HepG2 (cell line): Measurements from ENCODE around the gene MRPL50. TPM values are rescaled to one million over a fixed set of nuclear protein-coding genes. Genes with fewer than 3 reads are reported as not detected.

ENCODE experiments used
- ATAC-seq: fragments of 200-7000 bp; cut with Tn5 transposase; 3 replicates; pipeline ENCODE4 v1.9.1; 2020; ENCODE audit warnings: mild to moderate bottlenecking, moderate library complexity
- BruUV-seq: library from RNA; stranded (reverse); fragments of 400-500 nt; replicated peaks from 2 replicates; lab custom pipeline; 2021; lab: Mats Ljungman, UMichigan
- CTCF ChIA-PET: fragments of 300-600 bp; formaldehyde crosslinking; extraction: SDS; loops from one replicate; lab custom pipeline; 2021; ENCODE audit warnings: low total read pairs, inconsistent platforms, low intra/inter-chr PET ratio; lab: Yijun Ruan, JAX
- POLR2A ChIA-PET: fragments of 350-600 bp; sonication (Branson Sonifier 250); formaldehyde crosslinking; loops from one replicate; lab custom pipeline; 2020; ENCODE audit warnings: antibody characterized with exemption, inconsistent platforms; lab: Yijun Ruan, JAX
- DNase-seq: peaks from one replicate; pipeline ENCODE4 v3.0.0-alpha.2; 2015; ENCODE audit warnings: low spot score
- FAIRE-seq: peaks from 3 replicates; lab custom pipeline; 2011; peaks lifted over from hg19 to GRCh38; lab: Jason Lieb, UNC
- H2AFZ ChIP-seq: one replicate; pipeline ENCODE4 v1.6.1; 2011; ENCODE audit warnings: low read length, inconsistent platforms
- H3K27ac ChIP-seq: fragments of 300-600 bp; 3 replicates; pipeline ENCODE4 v1.8.0; 2011; ENCODE audit warnings: mixed run types, mild to moderate bottlenecking, mixed read lengths, low read length, inconsistent platforms; ENCODE audit not compliant: insufficient read depth; ENCODE audit errors: extremely low read length
- H3K27me3 ChIP-seq, 2 experiments: fragments of 200-600 bp in 1 of 2; 2 replicates in 1 of 2; 3 replicates in 1 of 2; pipeline versions ENCODE4 v1.6.0 to v1.8.0; 2011; ENCODE audit warnings: low read length in 2 of 2, mild to moderate bottlenecking in 2 of 2, moderate library complexity in 2 of 2, inconsistent platforms in 1 of 2; ENCODE audit not compliant: insufficient read depth in 2 of 2, control insufficient read depth in 1 of 2
- H3K36me3 ChIP-seq, 2 experiments: fragments of 200-600 bp in 1 of 2; replicated peaks in 1 of 2; 2 replicates in 1 of 2; 3 replicates in 1 of 2; pipeline versions ENCODE4 v1.5.1 to v1.8.0; 2011; ENCODE audit warnings: low read length in 2 of 2, inconsistent platforms in 1 of 2; ENCODE audit not compliant: insufficient read depth in 2 of 2, control insufficient read depth in 1 of 2
- H3K4me1 ChIP-seq: 2 replicates; pipeline ENCODE4 v1.5.1; 2012; ENCODE audit warnings: low read length, inconsistent platforms; ENCODE audit not compliant: insufficient read depth
- H3K4me2 ChIP-seq: 2 replicates; pipeline ENCODE4 v1.6.0; 2011; ENCODE audit warnings: low read depth, low read length, inconsistent platforms
- H3K4me3 ChIP-seq, 3 experiments: fragments of 200-600 bp in 1 of 3; sonication (generic), shearing (Covaris generic) in 1 of 3; replicated peaks in 1 of 3; 2 replicates each; pipeline ENCODE4 v1.5.1; 2011 to 2016; ENCODE audit warnings: low read length in 3 of 3, inconsistent platforms in 2 of 3, low read depth in 2 of 3, mild to moderate bottlenecking in 2 of 3, control low read depth in 1 of 3, mixed read lengths in 1 of 3; ENCODE audit not compliant: insufficient read depth in 1 of 3
- H3K79me2 ChIP-seq: one replicate; pipeline ENCODE4 v1.6.1; 2011; ENCODE audit warnings: low read length, inconsistent platforms; ENCODE audit not compliant: insufficient read depth
- H3K9ac ChIP-seq: 2 replicates; pipeline ENCODE4 v1.6.0; 2011; ENCODE audit warnings: mild to moderate bottlenecking, low read depth, low read length, inconsistent platforms; ENCODE audit not compliant: insufficient read depth
- H3K9me3 ChIP-seq: 2 replicates; pipeline ENCODE4 v1.5.1; 2012; ENCODE audit warnings: mild to moderate bottlenecking, low read length
- H4K20me1 ChIP-seq: 2 replicates; pipeline ENCODE4 v1.6.0; 2011; ENCODE audit warnings: inconsistent platforms, mild to moderate bottlenecking, low read length, moderate library complexity; ENCODE audit not compliant: insufficient read depth
- ELF3 ChIP-seq: IDR thresholded peaks from 2 replicates; pipeline ENCODE4 v1.6.1; 2016; ENCODE audit warnings: missing genetic modification reagents, missing compliant biosample characterization
- GABPA ChIP-seq, 2 experiments: IDR thresholded peaks; 2 replicates each; pipeline ENCODE4 v1.6.1; 2011 to 2016; ENCODE audit warnings: low read depth in 2 of 2, low read length in 1 of 2, missing biosample characterization in 1 of 2, missing genetic modification characterization in 1 of 2
- MTA3 ChIP-seq: sonication (generic); formaldehyde crosslinking; IDR thresholded peaks from 2 replicates; pipeline ENCODE4 v1.4.0; 2020; ENCODE audit warnings: missing genetic modification reagents
- NCOR1 ChIP-seq: fragments of 200-600 bp; sonication (generic); IDR thresholded peaks from 2 replicates; pipeline ENCODE4 v1.7.0; 2017; ENCODE audit warnings: antibody characterized with exemption, low read length, borderline replicate concordance
- POGZ ChIP-seq: sonication (generic); formaldehyde crosslinking; IDR thresholded peaks from 2 replicates; pipeline ENCODE4 v1.4.0; 2020; ENCODE audit warnings: mild to moderate bottlenecking, missing genetic modification reagents
- SMYD3 ChIP-seq: sonication (generic); formaldehyde crosslinking; IDR thresholded peaks from 2 replicates; pipeline ENCODE4 v1.8.1; 2023; ENCODE audit warnings: mild to moderate bottlenecking, missing genetic modification reagents
- ZBTB34 ChIP-seq: sonication (generic); formaldehyde crosslinking; IDR thresholded peaks from 2 replicates; pipeline ENCODE4 v1.8.0; 2022; ENCODE audit warnings: mild to moderate bottlenecking, missing genetic modification reagents
- ZMAT5 ChIP-seq: sonication (generic); formaldehyde crosslinking; IDR thresholded peaks from 2 replicates; pipeline ENCODE4 v1.5.0; 2020; ENCODE audit warnings: mild to moderate bottlenecking, low read depth, missing genetic modification reagents, borderline replicate concordance
- ZNF577 ChIP-seq: sonication (generic); formaldehyde crosslinking; IDR thresholded peaks from 2 replicates; pipeline ENCODE4 v1.4.0; 2020; ENCODE audit warnings: mild to moderate bottlenecking, low read depth, missing genetic modification reagents, borderline replicate concordance
- ZNF607 ChIP-seq: sonication (generic); formaldehyde crosslinking; IDR thresholded peaks from 2 replicates; pipeline ENCODE4 v1.5.1; 2020; ENCODE audit warnings: missing genetic modification reagents, mild to moderate bottlenecking, borderline replicate concordance
- ZNF747 ChIP-seq: sonication (generic); formaldehyde crosslinking; IDR thresholded peaks from 2 replicates; pipeline ENCODE4 v1.8.1; 2023; ENCODE audit warnings: missing genetic modification reagents, mild to moderate bottlenecking, borderline replicate concordance
- WGBS: methylation state at CpG from one replicate; pipeline ENCODE4 v1.1.6; 2017; ENCODE audit warnings: low lambda C conversion rate; 5-methylcytosine and 5-hydroxymethylcytosine counted together
- in situ Hi-C: cut with HindIII; loops from 2 replicates; pipeline ENCODE4 v1.10.0; 2017; ENCODE audit warnings: low pct_unique_long_range_greater_than_20kb; ENCODE audit not compliant: extremely low pct_ligation_motif_present
- intact Hi-C: fragments of 100-400 bp; cut with micrococcal nuclease; formaldehyde crosslinking; loops from one replicate; pipeline ENCODE4 v1.10.0; 2022; ENCODE audit not compliant: unreplicated experiment
- polyA plus RNA-seq, 8 experiments: library from polyadenylated mRNA; depleted of rRNA in 3 of 8; stranded (reverse) in 7 of 8; unstranded in 1 of 8; fragments of >200 nt; fragmentation: Illumina TruSeq in 4 of 8; extraction: Trizol in 4 of 8; gene quantifications; 2 replicates each; pipeline versions ENCODE4 v1.2.1 to v1.2.3, GENCODE V29; 2011 to 2016; ENCODE audit warnings: low read depth in 4 of 8, missing spikeins in 1 of 8, mixed read lengths in 1 of 8; ENCODE audit not compliant: insufficient read depth in 1 of 8
- total RNA-seq, 5 experiments: library from RNA; depleted of rRNA; stranded (reverse); fragments of >200 nt; fragmentation: Illumina TruSeq; extraction: Trizol; gene quantifications; 2 replicates each; pipeline ENCODE4 v1.2.3, GENCODE V29; 2016; ENCODE audit warnings: low read depth in 1 of 5
- TF ChIP-seq, protein P1 (sequence below): sonication (generic); formaldehyde crosslinking; IDR thresholded peaks from 2 replicates; pipeline ENCODE4 v1.4.0; 2020; ENCODE audit warnings: missing genetic modification reagents, borderline replicate concordance
- TF ChIP-seq, protein P2 (sequence below): sonication (generic); formaldehyde crosslinking; IDR thresholded peaks from 2 replicates; pipeline ENCODE4 v1.4.0; 2020; ENCODE audit warnings: missing genetic modification reagents
- TF ChIP-seq, protein P3 (sequence below): sonication (generic); formaldehyde crosslinking; IDR thresholded peaks from 2 replicates; pipeline ENCODE4 v1.9.0; 2021; ENCODE audit warnings: missing genetic modification reagents, borderline replicate concordance

MRPL50 gene
- total and polyA plus RNA-seq, 2 of the 13 experiments (the other 11 are each of a cell fraction or from before 2014, with no cell fraction given) = 37.1 to 70.0 TPM

DNA sequence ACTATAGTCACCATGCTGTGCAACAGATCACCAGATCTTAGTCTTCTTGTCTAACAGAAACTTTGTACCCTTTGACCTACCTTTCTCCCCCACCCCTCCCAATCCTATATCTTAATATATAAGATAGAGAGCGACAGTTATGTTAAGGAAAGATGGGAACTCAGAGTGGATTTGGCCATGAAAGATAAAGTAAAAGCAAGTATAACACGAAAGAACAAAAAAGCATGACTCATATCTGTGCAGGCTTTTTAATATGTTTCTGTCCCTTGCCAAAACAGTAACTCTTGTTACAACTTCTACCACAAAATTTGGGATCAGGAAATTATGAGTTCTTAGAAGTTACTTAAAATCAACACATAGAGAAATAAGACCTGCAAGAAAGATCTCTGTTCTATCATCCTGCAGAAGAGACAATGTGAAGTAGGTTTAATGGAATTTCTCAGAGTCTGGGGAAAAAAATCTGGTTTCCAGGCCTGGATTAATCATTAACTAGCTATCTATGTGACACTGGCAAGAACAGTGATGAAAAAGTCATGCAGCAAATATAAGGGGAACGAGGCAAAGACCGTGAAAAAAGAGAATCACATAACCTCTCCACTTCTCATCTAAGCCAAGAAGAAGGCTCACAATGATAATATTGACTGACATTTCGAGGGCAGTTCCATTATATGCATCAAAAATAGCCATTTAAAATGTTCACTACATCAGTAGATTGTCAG is 32.2 kb downstream of the MRPL50 start:
- intact Hi-C loops (loop anchor here (1.0 to 2.0 kb wide), 3 partner anchors 12 to 42 kb away; no protein-coding TSS in a partner anchor), in situ Hi-C loops (no loop called here)
- peak overlapping the region; percentile 74 for H3K27ac ChIP-seq
- FAIRE-seq (peak; percentile 64), ATAC-seq (peak; percentile 92), DNase-seq (peak; percentile 91)
- CTCF ChIA-PET = no interaction called here
- H3K4me1 ChIP-seq = peaks cover 45% of the 10 kb centered on the region
- BruUV-seq = TSS peak; percentile 81
- POLR2A ChIA-PET = interaction anchor here (0.6 to 2.1 kb wide), 13 partner anchors 9 to 167 kb away, joined by 3 to 41 read pairs (median 4); partner anchors contain the start of genes MRPL50, RNF20 and ZNF189
- H3K4me3 ChIP-seq = peak overlapping the region in 2 of 3 experiments; percentile 42 to 46; a peak in 3 of 6 replicates
- H3K27me3 ChIP-seq = no peaks in the 10 kb centered on the region
- peak overlapping the region; percentile 54 for H3K9ac ChIP-seq
- H2AFZ ChIP-seq = no peak overlapping the region
- H3K79me2 ChIP-seq = no peaks in the 10 kb centered on the region
- no peaks in the 10 kb centered on the region for H4K20me1 ChIP-seq
- no peaks in the 10 kb centered on the region for H3K9me3 ChIP-seq
- peak overlapping the region; percentile 80 for H3K4me2 ChIP-seq
- WGBS = 6% methylated on average over 5 of the region's 5 CpGs
- no peaks in the 10 kb centered on the region for H3K36me3 ChIP-seq
- no peak; the same call in 1 of the 2 replicates for TF ChIP-seq ELF3 (CRISPR knock-in tag)
- TF ChIP-seq ZMAT5 (CRISPR knock-in tag) = no peak
- 0 out of 2 replicates have a peak, but pooled peaks have one; percentile 14 for TF ChIP-seq ZBTB34 (CRISPR knock-in tag)
- TF ChIP-seq, protein P1, sequence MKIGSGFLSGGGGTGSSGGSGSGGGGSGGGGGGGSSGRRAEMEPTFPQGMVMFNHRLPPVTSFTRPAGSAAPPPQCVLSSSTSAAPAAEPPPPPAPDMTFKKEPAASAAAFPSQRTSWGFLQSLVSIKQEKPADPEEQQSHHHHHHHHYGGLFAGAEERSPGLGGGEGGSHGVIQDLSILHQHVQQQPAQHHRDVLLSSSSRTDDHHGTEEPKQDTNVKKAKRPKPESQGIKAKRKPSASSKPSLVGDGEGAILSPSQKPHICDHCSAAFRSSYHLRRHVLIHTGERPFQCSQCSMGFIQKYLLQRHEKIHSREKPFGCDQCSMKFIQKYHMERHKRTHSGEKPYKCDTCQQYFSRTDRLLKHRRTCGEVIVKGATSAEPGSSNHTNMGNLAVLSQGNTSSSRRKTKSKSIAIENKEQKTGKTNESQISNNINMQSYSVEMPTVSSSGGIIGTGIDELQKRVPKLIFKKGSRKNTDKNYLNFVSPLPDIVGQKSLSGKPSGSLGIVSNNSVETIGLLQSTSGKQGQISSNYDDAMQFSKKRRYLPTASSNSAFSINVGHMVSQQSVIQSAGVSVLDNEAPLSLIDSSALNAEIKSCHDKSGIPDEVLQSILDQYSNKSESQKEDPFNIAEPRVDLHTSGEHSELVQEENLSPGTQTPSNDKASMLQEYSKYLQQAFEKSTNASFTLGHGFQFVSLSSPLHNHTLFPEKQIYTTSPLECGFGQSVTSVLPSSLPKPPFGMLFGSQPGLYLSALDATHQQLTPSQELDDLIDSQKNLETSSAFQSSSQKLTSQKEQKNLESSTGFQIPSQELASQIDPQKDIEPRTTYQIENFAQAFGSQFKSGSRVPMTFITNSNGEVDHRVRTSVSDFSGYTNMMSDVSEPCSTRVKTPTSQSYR (CRISPR knock-in tag) = no peak
- no peak for TF ChIP-seq ZNF607 (CRISPR knock-in tag)
- TF ChIP-seq, protein P2, sequence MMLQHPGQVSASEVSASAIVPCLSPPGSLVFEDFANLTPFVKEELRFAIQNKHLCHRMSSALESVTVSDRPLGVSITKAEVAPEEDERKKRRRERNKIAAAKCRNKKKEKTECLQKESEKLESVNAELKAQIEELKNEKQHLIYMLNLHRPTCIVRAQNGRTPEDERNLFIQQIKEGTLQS (CRISPR knock-in tag) = no peak
- peak; percentile 60 for TF ChIP-seq POGZ (CRISPR knock-in tag)
- TF ChIP-seq NCOR1 = peak; percentile 63; the same call in 1 of the 2 replicates
- no peak for TF ChIP-seq GABPA (IDR thresholded peaks at IDR 0.05; ENCODE audit: low read depth, low read length)
- TF ChIP-seq GABPA (CRISPR knock-in tag; IDR thresholded peaks at IDR 0.05; ENCODE audit: low read depth) = no peak
- TF ChIP-seq ZNF747 (CRISPR knock-in tag) = no peak
- TF ChIP-seq, protein P3, sequence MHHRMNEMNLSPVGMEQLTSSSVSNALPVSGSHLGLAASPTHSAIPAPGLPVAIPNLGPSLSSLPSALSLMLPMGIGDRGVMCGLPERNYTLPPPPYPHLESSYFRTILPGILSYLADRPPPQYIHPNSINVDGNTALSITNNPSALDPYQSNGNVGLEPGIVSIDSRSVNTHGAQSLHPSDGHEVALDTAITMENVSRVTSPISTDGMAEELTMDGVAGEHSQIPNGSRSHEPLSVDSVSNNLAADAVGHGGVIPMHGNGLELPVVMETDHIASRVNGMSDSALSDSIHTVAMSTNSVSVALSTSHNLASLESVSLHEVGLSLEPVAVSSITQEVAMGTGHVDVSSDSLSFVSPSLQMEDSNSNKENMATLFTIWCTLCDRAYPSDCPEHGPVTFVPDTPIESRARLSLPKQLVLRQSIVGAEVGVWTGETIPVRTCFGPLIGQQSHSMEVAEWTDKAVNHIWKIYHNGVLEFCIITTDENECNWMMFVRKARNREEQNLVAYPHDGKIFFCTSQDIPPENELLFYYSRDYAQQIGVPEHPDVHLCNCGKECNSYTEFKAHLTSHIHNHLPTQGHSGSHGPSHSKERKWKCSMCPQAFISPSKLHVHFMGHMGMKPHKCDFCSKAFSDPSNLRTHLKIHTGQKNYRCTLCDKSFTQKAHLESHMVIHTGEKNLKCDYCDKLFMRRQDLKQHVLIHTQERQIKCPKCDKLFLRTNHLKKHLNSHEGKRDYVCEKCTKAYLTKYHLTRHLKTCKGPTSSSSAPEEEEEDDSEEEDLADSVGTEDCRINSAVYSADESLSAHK (CRISPR knock-in tag) = no peak
- TF ChIP-seq SMYD3 (CRISPR knock-in tag) = no peak
- TF ChIP-seq ZNF577 (CRISPR knock-in tag) = no peak
- TF ChIP-seq MTA3 = no peak
